GM19438 (cell line): ENCODE data around the gene NRCAM.
"Not testable (repeated sequence)": the region's sequence is repeated elsewhere in the genome, so short reads cannot be mapped to it uniquely, and the experiment has no call there.

Source experiments
- ATAC-seq: cut with Tn5 transposase; IDR thresholded peaks from one replicate; pipeline ENCODE4 v1.9.1; 2021; ENCODE audit warnings: low read depth; ENCODE audit not compliant: unreplicated experiment

The NRCAM gene

GRCh38 chr7:108259447-108259846 is 196.8 kb downstream of the NRCAM start:
- not testable (repeated sequence) for ATAC-seq

DNA sequence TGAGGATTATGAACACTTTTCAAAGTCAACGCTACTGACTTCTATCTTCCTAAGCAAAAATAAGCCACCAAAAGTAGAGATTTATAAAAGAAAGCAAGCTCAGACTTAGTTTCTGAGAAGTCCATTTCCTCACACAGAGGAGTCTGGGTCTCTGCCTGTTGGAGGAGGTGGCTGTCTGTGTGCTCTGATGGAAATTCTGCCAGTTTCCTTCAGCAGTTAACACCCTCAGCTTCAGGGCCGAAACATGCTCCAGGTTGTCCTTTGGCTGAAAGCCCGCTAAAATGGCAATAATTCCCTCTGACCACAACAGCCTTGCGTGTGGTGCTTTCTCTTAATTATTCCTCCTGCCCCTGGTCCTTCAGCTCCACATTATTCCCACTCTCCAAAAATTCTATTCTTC is 198.3 kb downstream of the NRCAM start:
- no peak for ATAC-seq

- ATAC-seq = no peak
These were observed 202.0 kb downstream of the NRCAM start for GRCh38 chr7:108254259-108254658.

GRCh38 chr7:108253275-108254044 is 202.8 kb downstream of the NRCAM start:
- no peak for ATAC-seq

DNA sequence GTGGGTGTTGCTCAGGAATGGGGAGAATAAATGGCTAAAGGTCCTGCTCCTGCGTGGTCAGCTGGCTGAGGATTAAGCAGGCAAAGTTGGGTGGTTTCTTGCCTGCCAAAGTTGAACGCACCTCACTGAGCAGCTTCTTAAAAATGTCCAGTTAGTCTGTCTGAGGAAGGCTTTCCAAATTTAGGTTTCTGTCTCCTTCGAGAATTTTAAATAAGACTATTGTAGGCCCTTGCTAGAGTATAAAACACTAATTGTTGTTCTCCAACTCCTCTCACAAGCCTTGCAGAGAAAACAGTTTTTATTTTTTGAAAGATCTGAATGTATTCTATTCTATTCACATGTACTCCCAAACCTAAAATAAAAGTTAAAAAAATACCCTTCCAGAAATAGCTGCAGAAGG is 204.1 kb downstream of the NRCAM start:
- no peak for ATAC-seq

GRCh38 chr7:108251700-108252099 is 204.5 kb downstream of the NRCAM start:
- ATAC-seq = no peak

DNA sequence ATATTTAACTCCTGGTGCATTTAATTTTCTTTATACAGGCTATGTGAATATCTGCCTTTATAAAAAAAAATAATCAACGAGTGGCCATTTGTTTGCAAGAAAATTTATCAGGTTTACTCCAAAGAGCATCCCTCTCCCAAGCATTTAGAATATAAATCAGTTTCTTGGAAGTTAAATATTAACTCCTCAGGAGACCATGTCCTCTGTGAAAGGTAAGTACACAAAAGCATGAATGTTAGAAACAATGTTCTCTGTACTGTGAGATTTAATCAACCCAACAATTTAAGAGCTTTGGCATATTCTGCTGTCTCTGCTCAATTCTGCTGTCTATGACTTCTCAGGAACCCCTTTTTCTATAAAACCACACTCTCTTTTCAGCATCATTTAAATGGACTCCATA is 206.8 kb downstream of the NRCAM start:
- ATAC-seq = no peak

DNA sequence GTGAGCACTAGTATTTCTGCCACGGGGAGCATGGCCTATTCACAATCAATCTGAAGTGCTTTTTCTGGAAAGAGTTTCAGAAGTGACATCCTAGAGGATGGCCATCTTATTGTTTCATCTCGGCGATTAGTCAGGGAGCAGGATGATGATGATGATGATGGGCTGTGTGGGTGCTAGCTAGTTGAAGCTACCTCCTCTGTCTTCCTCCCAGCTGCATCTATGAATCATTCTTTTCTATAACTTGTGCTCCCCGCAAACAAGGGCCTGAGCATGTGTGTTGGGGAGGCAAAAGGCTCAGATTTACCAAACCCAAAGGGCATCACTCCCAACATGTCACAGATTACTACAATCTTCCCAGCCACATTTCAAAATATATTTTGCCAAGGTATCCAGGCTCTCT is 207.4 kb downstream of the NRCAM start:
- no peak for ATAC-seq

DNA sequence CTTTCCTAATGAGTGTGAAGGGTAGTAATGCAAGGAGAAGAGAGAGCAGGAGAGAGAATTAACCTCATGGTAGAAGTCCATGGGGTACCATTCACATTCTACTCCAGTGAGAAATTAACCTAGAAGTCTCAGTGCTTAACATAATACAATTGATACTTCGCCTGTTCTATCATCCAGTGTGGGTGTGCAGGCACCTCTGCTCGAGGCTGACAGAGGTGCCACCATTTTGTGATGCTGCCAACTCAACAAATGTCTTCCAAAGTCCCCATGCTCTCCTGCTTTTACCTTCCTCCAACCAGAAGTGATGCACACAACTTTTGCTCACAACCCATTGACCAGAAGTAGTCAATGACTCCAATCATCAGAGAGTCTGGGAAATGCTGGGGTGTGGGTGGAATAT is 207.8 kb downstream of the NRCAM start:
- no peak for ATAC-seq

- no peak for ATAC-seq
These were observed 208.6 kb downstream of the NRCAM start for GRCh38 chr7:108247614-108248013.

DNA sequence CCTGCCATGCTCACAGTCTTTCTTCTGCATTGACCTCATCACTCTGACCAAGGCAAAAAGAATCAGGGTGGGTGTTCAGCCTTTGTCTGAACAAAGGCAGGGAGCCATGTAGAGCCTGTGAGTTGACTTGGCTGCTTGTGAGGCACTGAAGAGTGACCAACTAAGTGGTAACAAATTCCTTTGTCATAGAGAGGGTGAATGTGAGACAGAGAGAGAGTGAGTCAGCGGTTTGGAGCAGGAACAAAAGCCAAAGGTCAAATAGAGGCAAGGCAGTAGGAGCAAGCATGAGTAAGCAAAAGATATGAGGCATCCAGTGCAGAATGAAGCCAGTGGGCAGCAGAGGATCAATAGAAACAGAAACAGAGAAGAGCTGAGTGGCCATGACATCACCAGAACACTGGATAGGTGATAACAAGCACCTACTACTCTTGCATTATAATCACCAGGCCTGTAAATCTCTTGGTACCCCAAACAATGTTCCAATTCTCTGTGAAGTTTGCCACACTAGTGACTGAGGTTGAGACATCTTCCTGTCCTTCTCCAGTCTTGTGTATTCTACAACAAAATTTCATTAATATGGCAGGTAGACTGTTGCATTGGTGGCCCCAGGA is 209.9 kb downstream of the NRCAM start:
- ATAC-seq = no peak

- no peak for ATAC-seq
These were observed 210.6 kb downstream of the NRCAM start for GRCh38 chr7:108245523-108246226.

GRCh38 chr7:108244110-108244509 is 212.1 kb downstream of the NRCAM start:
- ATAC-seq = no peak

DNA sequence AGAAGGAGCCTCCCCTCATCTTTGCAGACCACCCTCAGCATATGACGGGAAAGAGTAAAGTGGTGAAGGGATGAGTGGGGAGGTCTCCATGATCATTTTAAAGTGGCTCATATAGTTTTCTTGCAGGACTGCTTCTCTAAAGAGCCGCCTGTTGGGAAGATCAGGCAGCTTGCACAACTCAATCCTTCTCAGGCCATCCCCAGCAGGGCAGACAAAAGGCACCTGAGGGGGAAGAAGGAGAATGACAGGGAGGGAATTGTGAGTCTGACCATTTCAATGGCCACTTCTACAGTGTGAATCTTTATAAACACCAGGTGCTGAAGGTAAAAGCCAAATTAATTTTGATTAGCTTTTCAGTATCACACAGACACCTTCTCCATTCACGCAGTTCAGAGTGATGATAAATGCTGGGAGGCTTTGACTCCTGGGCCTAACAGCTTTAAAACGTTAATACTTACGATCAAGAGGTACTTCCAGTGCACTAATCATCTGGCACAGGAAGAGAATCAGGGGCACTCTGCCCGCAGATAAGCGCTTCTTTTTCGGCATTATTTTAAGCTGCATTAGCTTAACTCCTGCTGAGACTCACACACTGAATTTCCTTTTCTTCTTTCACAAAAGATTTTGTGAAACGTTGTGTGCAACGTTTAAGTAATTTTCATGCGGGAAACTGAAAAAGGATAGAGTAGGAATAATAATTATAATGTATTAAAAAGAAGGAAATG is 216.6 kb downstream of the NRCAM start:
- no peak for ATAC-seq

- ATAC-seq = no peak
These were observed 219.4 kb downstream of the NRCAM start for GRCh38 chr7:108236681-108237415.

DNA sequence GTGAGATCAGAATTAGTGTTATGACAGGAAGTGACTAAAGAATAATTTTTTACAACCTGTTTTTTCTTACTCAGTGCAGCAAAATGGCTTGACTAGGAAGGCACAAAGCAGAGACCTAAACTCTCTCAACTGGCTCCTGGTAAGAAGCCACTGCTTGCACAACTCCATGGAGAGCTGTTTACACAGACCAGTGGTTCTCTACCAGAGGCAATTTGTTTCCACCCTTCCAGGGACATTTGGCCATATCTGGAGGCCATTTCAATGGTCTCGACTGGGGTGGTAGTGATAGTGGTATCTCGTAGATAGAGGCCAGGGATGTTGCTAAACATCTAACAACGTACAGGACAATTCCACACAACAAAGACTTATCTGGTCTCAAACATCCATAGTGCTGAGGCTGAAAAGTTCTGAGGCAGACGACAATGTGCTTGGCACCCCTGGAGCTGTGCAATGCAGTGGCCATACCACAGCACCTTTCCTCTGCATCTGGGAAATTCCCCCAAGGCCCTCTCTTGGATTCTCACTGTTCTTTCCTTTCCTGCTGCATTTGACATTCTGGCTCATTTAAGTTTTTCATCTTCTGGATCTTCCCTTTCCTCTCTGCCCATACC is 220.7 kb downstream of the NRCAM start:
- ATAC-seq = no peak

DNA sequence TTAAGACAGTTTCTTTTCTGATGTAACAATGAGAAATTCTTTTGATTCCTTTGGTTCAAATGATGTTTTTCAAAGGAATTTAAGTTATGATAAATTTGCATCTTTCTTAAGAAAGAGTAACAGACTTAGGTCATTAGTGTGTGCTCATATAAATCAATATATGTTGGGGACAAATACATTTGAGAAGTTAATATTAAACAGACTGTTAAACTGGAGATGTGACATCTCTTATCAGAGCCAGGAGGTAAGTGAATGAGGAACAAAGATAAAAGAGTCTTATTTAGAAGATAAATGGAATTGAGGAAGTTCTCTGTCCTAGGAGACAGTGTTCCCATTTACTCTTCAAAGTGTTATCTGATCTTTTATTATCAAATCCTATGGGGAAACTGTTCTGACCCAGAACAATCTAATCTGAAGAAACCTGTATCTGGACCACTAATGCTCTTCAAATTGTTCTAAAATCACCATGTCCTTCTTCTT is 221.2 kb downstream of the NRCAM start:
- no peak for ATAC-seq

GRCh38 chr7:108234281-108234680 is 222.0 kb downstream of the NRCAM start:
- no peak for ATAC-seq

DNA sequence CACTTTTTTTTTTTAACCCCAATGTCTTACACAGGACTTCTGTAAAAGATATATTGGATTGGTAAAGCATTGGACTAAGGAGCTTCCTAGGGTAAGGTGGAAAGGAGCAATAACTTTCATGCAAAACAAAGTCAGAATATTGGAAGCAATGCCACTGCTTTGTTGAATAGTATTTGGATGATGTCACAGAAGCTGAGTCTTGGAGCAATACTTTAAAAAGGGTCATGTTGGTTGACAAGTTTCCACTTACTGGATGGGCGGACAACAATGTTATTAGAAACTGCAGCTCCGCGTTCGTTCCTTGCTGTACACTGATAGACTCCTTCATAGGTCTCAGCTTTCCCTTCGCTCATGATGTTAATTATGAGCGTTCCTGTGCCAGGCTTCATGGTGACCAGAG is 224.2 kb downstream of the NRCAM start:
- ATAC-seq = no peak

DNA sequence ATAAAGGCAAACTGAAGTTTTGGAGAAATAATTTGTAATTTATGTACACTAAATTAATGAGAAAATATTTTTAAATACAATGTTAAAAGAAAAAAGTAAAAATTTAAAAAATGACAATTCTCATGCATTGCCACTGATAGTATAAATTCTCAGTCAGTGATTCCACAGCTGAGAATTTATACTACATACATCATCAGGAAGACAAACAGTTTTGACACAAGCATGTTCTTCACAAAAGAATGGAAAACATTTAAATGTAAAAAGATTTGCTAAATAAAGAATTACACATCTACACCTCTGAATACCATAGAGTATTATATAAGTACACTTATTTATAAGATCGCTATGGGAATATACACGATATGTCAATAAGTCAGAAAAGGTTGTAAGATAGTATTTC is 225.0 kb downstream of the NRCAM start:
- ATAC-seq = no peak
